Activated CD8-positive, alpha-beta memory T cell treated with anti-CD3 and anti-CD28 coated beads for 36 hours (primary cell): ENCODE measurements around the gene TRAF1. TPM values are rescaled to one million over a fixed set of nuclear protein-coding genes. Genes with fewer than 3 reads are reported as not detected.

Experiments
- CTCF ChIA-PET: fragments of 350-600 bp; sonication (Branson Sonifier 250); formaldehyde crosslinking; loops from one replicate; lab custom pipeline; 2021; ENCODE audit warnings: antibody characterized with exemption; lab: Charles Lee
- POLR2A ChIA-PET: fragments of 350-600 bp; sonication (Branson Sonifier 250); formaldehyde crosslinking; loops from one replicate; lab custom pipeline; 2021; ENCODE audit warnings: antibody characterized with exemption; lab: Charles Lee
- total RNA-seq, 2 experiments: library from RNA; stranded (reverse); gene quantifications; one replicate each; pipeline ENCODE4 v1.2.3, GENCODE V29; 2021

The TRAF1 gene
- total RNA-seq, 2 experiments from 2014 or later, result 260 to 261 TPM

DNA sequence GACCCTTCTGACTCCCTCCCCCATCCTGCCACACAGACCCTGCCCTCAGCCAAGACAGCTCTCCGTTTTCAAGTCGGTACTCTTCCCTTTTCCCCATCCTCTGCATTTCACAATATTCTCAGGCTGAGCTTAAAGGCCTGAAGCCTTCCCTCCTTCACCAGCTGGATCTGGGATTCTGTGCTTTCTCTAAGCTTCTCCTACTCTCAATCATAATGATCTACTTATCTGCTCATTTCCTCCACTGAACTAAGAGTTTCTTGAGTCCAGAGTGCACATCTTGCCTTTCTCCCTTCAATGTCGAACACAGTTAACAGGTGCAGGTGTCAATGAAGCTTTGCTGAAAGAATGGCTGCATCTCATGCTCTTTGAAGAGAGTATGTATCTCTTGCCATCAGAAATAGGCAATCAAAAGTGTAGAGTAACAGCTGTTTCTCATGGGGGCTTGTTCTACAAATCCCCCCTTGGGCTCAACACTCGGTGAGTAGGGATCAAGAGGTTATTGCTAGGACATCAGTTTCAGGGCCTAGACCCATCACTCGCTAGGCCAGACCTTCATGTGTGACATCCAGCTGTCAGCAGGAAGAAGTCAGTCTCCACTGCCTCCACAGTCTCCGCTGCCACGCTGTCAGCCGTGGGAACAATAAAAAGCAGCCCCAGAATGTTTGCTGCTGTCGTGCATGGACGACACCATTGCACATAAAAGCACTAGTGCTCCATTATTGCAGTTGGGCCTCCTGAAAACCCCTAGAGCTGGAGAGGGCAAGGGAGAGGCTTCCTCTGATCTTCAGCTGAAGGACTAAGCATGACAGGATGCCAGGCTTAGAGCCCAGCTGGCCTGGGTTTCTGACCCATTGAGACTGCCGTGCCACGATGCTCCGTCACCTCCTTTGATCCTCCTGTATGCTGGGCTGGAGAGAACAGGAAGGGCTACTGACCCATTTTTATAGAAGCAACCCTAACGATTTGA lies 23.7 kb downstream of the TRAF1 start:
- POLR2A ChIA-PET, result interaction anchor here (0.9 to 1.4 kb wide), 4 partner anchors 10 to 60 kb away, joined by 3 to 5 read pairs (median 4); partner anchors contain the start of gene PSMD5
- CTCF ChIA-PET, result no interaction called here

DNA sequence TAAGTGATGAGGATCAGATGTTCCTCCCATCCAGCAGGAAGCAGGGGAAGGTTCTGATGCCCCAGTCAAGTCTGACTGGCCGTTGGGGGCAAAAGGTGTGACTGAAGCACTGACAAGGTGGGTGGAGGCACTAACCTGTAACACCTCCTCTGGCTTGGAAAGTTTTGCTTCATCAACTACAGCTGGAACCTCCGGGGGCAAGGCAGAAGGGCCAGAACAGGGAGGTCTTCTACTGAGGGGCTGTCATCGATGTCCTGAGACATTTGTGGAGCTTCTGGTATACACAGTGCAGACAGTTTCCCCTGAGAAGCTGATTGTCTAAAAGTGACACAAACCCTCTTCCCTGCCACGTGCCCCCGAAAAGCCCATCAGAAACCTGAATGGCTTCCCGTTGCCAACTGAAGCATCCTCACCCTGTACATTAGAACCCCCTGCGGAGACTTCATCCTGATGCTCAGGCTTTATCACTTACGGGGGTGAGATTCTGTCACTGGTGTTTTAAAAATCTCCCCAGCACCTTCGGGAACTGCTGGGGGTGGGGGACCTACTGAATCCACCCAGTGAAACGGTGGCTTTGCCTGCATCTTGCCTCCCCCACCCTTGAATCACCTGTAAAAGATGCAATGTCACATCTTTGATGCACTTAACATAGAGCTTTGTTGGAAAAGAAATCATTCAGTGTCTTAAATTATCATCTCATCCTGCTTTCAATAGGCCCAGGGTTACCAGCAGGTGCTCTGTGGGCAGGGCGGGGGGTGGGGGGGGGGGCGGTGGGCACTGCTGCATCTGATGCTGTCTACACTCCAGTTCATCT lies 24.6 kb downstream of the TRAF1 start:
- ChIA-PET POLR2A (interaction anchor here (0.9 to 1.2 kb wide), 2 partner anchors 9 to 25 kb away, joined by 4 read pairs; no protein-coding TSS in a partner anchor), CTCF (no interaction called here)

GRCh38 chr9:120900824-120901223 lies 25.8 kb downstream of the TRAF1 start:
- POLR2A ChIA-PET, result interaction anchor here (0.7 to 2.2 kb wide), 3 partner anchors 8 to 793 kb away, joined by 4 to 12 read pairs (median 4); no protein-coding TSS in a partner anchor
- CTCF ChIA-PET, result no interaction called here

GRCh38 chr9:120899490-120900068 lies 27.0 kb downstream of the TRAF1 start:
- CTCF ChIA-PET, result interaction anchor here (1.3 kb wide), 1 partner anchor 9 kb away, joined by 4 read pairs; no protein-coding TSS in a partner anchor

DNA sequence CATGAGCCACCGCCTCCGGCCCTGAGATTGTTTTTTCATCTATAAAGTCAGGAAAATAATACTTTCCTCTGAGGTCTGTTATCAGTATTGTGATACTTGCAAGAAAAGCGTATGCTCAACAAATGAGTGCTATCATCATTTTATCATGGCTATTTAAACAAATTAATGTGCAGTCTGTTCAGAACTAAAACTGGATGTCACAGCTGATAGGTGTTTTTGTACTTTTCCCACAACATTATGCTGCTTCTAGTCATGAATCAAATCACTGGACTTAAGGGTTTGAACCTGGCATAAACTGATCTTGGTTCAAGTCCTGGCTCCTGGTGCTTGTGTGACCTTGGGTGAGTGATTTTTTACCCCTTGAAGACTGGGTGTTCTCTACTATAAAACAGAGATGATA lies 28.2 kb downstream of the TRAF1 start:
- ChIA-PET CTCF (interaction anchor here (1.9 kb wide), 1 partner anchor 26 kb away, joined by 10 read pairs; no protein-coding TSS in a partner anchor), POLR2A (interaction anchor here (0.7 kb wide), 1 partner anchor 324 kb away, joined by 6 read pairs; no protein-coding TSS in a partner anchor)

More at GRCh38 chr9:120899490-120900068, 27.0 kb downstream of the TRAF1 start:
- POLR2A ChIA-PET, result interaction anchor here (0.7 to 2.2 kb wide), 5 partner anchors 9 to 62 kb away, joined by 3 to 12 read pairs (median 3); no protein-coding TSS in a partner anchor

DNA sequence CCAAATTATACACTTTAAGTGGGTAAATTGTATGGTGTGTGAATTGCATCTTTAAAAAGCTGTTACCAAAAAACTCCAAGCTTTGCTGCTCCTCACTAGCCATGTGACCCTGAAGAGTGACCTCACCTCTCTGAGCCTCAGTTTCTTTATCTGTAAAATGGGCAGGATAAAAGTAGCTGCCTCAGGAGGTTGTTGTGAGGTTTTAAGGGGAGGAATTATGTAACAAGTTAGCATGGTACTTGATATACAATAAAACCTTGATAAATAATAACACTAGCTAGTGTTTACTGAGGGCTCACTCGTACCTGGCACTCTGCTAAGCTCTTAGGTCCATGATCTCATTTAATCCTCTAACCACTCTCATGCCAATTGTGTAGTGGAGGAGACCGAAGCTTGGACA lies 30.6 kb downstream of the TRAF1 start:
- POLR2A ChIA-PET, result interaction anchor here (0.6 to 2.9 kb wide), 7 partner anchors 9 to 140 kb away, joined by 3 to 23 read pairs (median 4); no protein-coding TSS in a partner anchor
- CTCF ChIA-PET, result interaction anchor here (0.7 kb wide), 1 partner anchor 44 kb away, joined by 4 read pairs; no protein-coding TSS in a partner anchor

GRCh38 chr9:120894321-120895148 lies 32.1 kb downstream of the TRAF1 start:
- ChIA-PET POLR2A (interaction anchor here (1.2 to 2.9 kb wide), 4 partner anchors 25 to 139 kb away, joined by 3 to 23 read pairs (median 4); no protein-coding TSS in a partner anchor), CTCF (no interaction called here)

- POLR2A ChIA-PET, result interaction anchor here (0.8 to 5.1 kb wide), 8 partner anchors 10 to 49 kb away, joined by 3 to 29 read pairs (median 4); partner anchors contain the start of gene PHF19
- CTCF ChIA-PET, result interaction anchor here (1.9 kb wide), 1 partner anchor 28 kb away, joined by 5 read pairs; no protein-coding TSS in a partner anchor
Measured at GRCh38 chr9:120893611-120894307, 32.8 kb downstream of the TRAF1 start.

DNA sequence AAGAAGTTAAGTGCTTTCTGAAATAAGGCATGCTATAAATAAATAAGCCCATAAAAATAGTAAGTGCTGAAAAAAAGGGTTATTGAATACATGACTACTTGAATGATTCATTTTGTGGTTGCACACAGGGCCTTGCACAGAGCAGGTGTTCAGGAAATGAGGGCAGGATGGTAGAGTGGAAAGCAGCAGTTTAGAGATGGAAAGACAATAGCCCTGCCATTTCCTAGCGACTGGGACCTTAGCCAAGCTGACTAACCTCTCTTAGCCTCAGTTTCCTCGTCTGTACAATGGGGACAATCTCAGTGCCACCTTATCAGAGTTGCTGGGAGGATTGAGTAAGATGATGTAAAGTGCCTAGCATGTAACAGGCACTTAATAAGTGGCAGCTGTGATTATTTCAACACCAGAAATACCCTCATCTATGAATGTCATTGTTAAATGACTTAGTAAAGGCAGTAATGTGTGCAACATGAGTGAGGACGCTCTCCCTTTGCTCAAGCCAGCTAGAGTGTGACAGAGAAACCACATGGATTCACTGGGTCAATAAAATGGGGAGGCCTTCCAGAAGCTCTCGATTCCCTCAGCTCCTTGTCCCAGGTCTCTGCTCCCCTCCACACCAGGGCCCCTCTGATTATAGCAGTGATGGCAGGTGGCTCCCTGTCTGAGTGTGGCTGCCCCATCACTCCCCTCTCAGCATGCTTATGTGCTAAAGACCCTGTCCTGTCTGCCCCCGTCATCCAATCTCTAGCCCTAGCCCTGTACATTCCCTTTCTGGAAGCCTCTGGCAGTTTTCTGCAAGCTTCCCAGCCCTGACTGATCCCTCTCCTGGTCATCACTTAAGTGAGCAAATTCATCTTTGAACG lies 33.6 kb downstream of the TRAF1 start:
- CTCF ChIA-PET, result interaction anchor here (0.9 to 2.2 kb wide), 6 partner anchors 14 to 39 kb away, joined by 3 to 8 read pairs (median 4); no protein-coding TSS in a partner anchor
- POLR2A ChIA-PET, result interaction anchor here (0.8 to 5.1 kb wide), 12 partner anchors 8 to 48 kb away, joined by 3 to 29 read pairs (median 4); partner anchors contain the start of gene PHF19

DNA sequence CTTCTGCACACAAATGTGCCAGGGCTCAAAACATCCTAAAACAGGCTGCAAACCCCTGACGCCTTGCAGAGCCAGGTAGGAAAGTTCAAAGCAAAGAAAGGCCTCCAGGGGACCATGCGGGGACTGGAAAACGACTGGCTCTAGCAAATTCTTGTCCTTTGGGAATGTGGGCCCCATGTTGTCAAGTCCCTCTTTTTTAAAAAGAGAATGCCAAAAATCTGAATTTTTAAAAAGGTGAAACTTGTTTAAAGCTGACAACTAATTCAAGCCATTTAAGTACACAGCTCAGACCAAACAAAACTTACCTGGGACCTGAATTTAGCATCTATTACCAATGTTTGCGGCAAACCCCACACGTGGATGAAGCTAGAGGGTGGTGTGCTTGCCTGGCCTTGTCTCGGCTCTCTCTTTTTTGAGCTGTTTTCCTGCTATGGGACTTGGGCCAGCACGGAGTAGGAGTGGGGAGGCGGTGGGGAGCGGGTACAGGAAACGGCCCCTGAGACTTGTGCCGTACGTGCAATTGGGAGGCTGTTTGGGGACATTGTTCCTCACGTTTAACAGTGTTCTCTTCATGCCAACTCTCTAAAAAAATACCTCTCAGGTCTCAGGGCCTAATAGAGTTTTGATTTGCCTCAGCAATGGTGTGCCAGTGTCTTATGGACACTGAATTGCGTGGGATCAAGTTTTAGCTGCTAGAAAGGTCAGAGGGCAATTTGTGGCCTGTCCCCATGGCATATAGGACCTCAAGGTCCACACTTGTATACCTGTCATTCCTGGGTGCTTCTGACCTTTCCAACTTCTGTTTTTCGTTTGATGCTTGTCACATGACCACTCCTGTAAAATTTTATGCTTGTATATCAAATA lies 34.5 kb downstream of the TRAF1 start:
- CTCF ChIA-PET, result interaction anchor here (0.9 to 2.2 kb wide), 9 partner anchors 14 to 44 kb away, joined by 3 to 8 read pairs (median 4); partner anchors contain the start of genes PHF19 and TRAF1
- POLR2A ChIA-PET, result interaction anchor here (0.6 to 5.1 kb wide), 14 partner anchors 8 to 47 kb away, joined by 3 to 29 read pairs (median 4); partner anchors contain the start of gene PHF19

- CTCF ChIA-PET, result interaction anchor here (0.5 to 2.2 kb wide), 10 partner anchors 13 to 260 kb away, joined by 3 to 8 read pairs (median 4); partner anchors contain the start of genes PHF19 and TRAF1
- POLR2A ChIA-PET, result interaction anchor here (0.6 to 5.1 kb wide), 15 partner anchors 8 to 158 kb away, joined by 3 to 29 read pairs (median 7); partner anchors contain the start of genes PHF19 and TRAF1
Measured at GRCh38 chr9:120891245-120891883, 35.2 kb downstream of the TRAF1 start.

DNA sequence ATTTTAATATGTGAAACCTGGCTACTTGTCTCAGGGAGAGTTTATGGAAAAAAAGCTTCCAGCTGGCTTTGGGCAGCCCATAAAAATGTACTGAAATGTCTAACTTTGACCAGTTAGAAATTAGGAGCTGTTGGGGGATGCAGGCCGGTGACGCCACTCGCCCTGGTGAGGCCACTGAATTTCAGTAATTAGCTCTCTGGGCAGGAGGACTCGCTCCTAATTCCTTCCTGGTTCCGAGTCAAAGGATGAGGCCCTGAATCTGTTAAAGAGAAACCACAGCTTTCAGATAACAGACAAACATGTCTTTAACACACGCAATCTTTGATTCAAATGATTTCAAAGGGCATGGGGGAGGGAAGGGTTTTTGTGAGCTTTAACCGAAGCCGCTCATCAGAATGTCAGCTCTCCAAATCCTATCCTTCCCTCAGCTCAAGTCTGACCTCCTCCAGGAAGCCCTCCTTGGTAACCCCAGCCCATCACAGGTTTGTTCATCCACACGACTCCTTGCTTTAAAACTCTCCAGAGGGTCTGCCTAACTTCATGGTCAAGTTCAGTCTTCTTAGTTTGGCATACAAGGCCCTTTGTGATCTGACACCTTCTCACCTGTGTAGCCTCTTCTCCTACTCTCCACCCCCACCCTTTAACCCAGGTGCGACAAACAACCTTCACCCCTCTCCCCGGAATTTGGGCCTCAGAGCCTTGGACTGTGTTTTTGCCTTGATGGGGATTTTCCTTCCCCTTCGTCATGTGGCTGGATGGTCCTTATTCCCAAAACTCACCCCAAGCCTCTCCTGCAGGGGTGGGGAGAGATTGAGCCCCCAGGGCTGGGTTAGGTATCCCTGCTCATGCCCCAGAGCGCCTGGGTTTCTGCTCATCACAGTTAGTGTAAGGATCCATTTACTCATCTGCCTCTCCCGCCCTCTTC lies 36.0 kb downstream of the TRAF1 start:
- CTCF ChIA-PET, result interaction anchor here (0.5 to 2.2 kb wide), 11 partner anchors 11 to 261 kb away, joined by 3 to 8 read pairs (median 3); partner anchors contain the start of genes PHF19 and TRAF1
- POLR2A ChIA-PET, result interaction anchor here (0.5 to 5.1 kb wide), 17 partner anchors 9 to 158 kb away, joined by 3 to 29 read pairs (median 4); partner anchors contain the start of genes FBXW2, PHF19 and TRAF1
